SK-N-SH (cell line): Measurements from ENCODE around the gene ARHGEF26. TPM values are rescaled to one million over a fixed set of nuclear protein-coding genes. Genes with fewer than 3 reads are reported as not detected.

Experiments used
- CTCF ChIA-PET: fragments of 300-600, 350-600 bp; formaldehyde crosslinking; extraction: SDS; loops from one replicate; lab custom pipeline; 2021; lab: Yijun Ruan, JAX
- POLR2A ChIA-PET: fragments of 350-600 bp; sonication (Branson Sonifier 250); formaldehyde crosslinking; extraction: SDS; loops from one replicate; lab custom pipeline; 2020; ENCODE audit warnings: antibody characterized with exemption, inconsistent platforms; lab: Yijun Ruan, JAX
- DNase-seq: peaks from one replicate; pipeline ENCODE4 v3.0.0; 2012
- H2AFZ ChIP-seq: fragments of 200-600 bp; sonication (generic); 2 replicates; pipeline ENCODE4 v1.8.1; 2016; ENCODE audit warnings: antibody characterized with exemption, mild to moderate bottlenecking, low read depth
- H3F3A ChIP-seq: fragments of 200-600 bp; sonication (generic); replicated peaks from 2 replicates; pipeline ENCODE3; 2016; ENCODE audit warnings: antibody characterized with exemption, mild to moderate bottlenecking; ENCODE audit not compliant: insufficient read depth
- H3K27ac ChIP-seq, 2 experiments: fragments of 200-500 bp in 1 of 2; fragments of 200-600 bp in 1 of 2; sonication (Bioruptor generic) in 1 of 2; sonication (generic), shearing (Covaris generic) in 1 of 2; 2 replicates each; pipeline versions ENCODE4 v1.5.1 to v1.6.1; 2014 to 2016; ENCODE audit warnings: low read depth in 2 of 2, inconsistent platforms in 1 of 2, low read length in 1 of 2, mild to moderate bottlenecking in 1 of 2, mixed read lengths in 1 of 2
- H3K27me3 ChIP-seq: fragments of 200-600 bp; sonication (generic), shearing (Covaris generic); 2 replicates; pipeline ENCODE4 v1.6.1; 2016; ENCODE audit warnings: mixed run types; ENCODE audit not compliant: insufficient read depth
- H3K36me3 ChIP-seq, 2 experiments: fragments of 200-500 bp in 1 of 2; fragments of 200-600 bp in 1 of 2; sonication (Bioruptor generic) in 1 of 2; sonication (generic) in 1 of 2; replicated peaks in 1 of 2; 2 replicates each; pipeline versions ENCODE3 to v1.5.1; 2014 to 2016; ENCODE audit warnings: low read length in 1 of 2, mild to moderate bottlenecking in 1 of 2; ENCODE audit not compliant: insufficient read depth in 2 of 2, control insufficient read depth in 1 of 2
- H3K4me1 ChIP-seq, 2 experiments: fragments of 200-500 bp in 1 of 2; fragments of 200-600 bp in 1 of 2; sonication (Bioruptor generic) in 1 of 2; sonication (generic), shearing (Covaris generic) in 1 of 2; 2 replicates each; pipeline versions ENCODE4 v1.5.1 to v1.6.1; 2014 to 2016; ENCODE audit warnings: low read depth in 1 of 2, low read length in 1 of 2, mixed run types in 1 of 2; ENCODE audit not compliant: insufficient read depth in 2 of 2, control insufficient read depth in 1 of 2
- H3K4me2 ChIP-seq: fragments of 200-600 bp; sonication (generic), shearing (Covaris generic); 2 replicates; pipeline ENCODE4 v1.6.1; 2017; ENCODE audit warnings: mixed run types
- H3K4me3 ChIP-seq, 2 experiments: fragments of 200-500 bp in 1 of 2; fragments of 200-600 bp in 1 of 2; sonication (Bioruptor generic) in 1 of 2; sonication (generic), shearing (Covaris generic) in 1 of 2; 2 replicates each; pipeline versions ENCODE4 v1.5.1 to v1.8.1; 2014 to 2016; ENCODE audit warnings: low read depth in 2 of 2, inconsistent platforms in 1 of 2, low read length in 1 of 2, mild to moderate bottlenecking in 1 of 2, mixed read lengths in 1 of 2, moderate library complexity in 1 of 2
- H3K79me2 ChIP-seq: fragments of 200-600 bp; sonication (generic); 2 replicates; pipeline ENCODE4 v1.8.1; 2017; ENCODE audit warnings: mild to moderate bottlenecking; ENCODE audit not compliant: insufficient read depth
- H3K9ac ChIP-seq: fragments of 200-600 bp; sonication (generic); 2 replicates; pipeline ENCODE4 v1.6.1; 2017; ENCODE audit warnings: mixed run types
- H3K9me2 ChIP-seq: fragments of 200-600 bp; sonication (generic); 2 replicates; pipeline ENCODE4 v1.6.1; 2017; ENCODE audit warnings: mixed run types
- H3K9me3 ChIP-seq: fragments of 200-600 bp; sonication (generic); 2 replicates; pipeline ENCODE4 v1.6.1; 2017; ENCODE audit warnings: mixed run types, mild to moderate bottlenecking, moderate library complexity
- H4K20me1 ChIP-seq: fragments of 200-600 bp; sonication (generic); 2 replicates; pipeline ENCODE4 v1.6.1; 2017; ENCODE audit warnings: mild to moderate bottlenecking, mixed run types; ENCODE audit not compliant: insufficient read depth
- EZH2phosphoT487 ChIP-seq: fragments of 200-600 bp; sonication (generic); IDR thresholded peaks from 2 replicates; pipeline ENCODE4 v1.6.1; 2017; ENCODE audit warnings: low read depth, mixed run types, mild to moderate bottlenecking, antibody characterized with exemption, moderate library complexity, borderline replicate concordance
- FOXJ3 ChIP-seq: sonication (generic); formaldehyde crosslinking; IDR thresholded peaks from 2 replicates; pipeline ENCODE4 v1.5.1; 2020; ENCODE audit warnings: mild to moderate bottlenecking, missing genetic modification reagents
- FOXM1 ChIP-seq: IDR thresholded peaks from 2 replicates; pipeline ENCODE4 v1.4.0; 2012; ENCODE audit warnings: low read depth, mild to moderate bottlenecking
- GABPA ChIP-seq: IDR thresholded peaks from 2 replicates; pipeline ENCODE4 v1.4.0; 2012; ENCODE audit warnings: low read depth, mild to moderate bottlenecking
- GATA2 ChIP-seq: sonication (generic); formaldehyde crosslinking; IDR thresholded peaks from 2 replicates; pipeline ENCODE4 v1.5.0; 2020; ENCODE audit warnings: mild to moderate bottlenecking, missing genetic modification reagents
- MAX ChIP-seq: IDR thresholded peaks from 2 replicates; pipeline ENCODE4 v1.4.0; 2012; ENCODE audit warnings: low read depth
- MEF2A ChIP-seq: IDR thresholded peaks from 2 replicates; pipeline ENCODE4 v1.4.0; 2012; ENCODE audit warnings: low read depth, borderline replicate concordance
- MXI1 ChIP-seq: IDR thresholded peaks from 2 replicates; pipeline ENCODE4 v1.6.1; 2012; ENCODE audit warnings: mild to moderate bottlenecking, low read depth, low read length, improper control_type of control experiment
- NRF1 ChIP-seq: IDR thresholded peaks from 2 replicates; pipeline ENCODE4 v1.6.1; 2012; ENCODE audit warnings: low read depth, mild to moderate bottlenecking, low read length
- PBX3 ChIP-seq: IDR thresholded peaks from 2 replicates; pipeline ENCODE4; 2012
- RAD21 ChIP-seq: IDR thresholded peaks from 2 replicates; pipeline ENCODE4 v1.6.1; 2012; ENCODE audit warnings: mild to moderate bottlenecking, low read length
- RFX5 ChIP-seq: IDR thresholded peaks from 2 replicates; pipeline ENCODE4 v1.6.1; 2012; ENCODE audit warnings: mild to moderate bottlenecking, improper control_type of control experiment, low read length
- SMC3 ChIP-seq: IDR thresholded peaks from 2 replicates; pipeline ENCODE4 v1.6.1; 2012; ENCODE audit warnings: low read depth, low read length, improper control_type of control experiment
- TAF1 ChIP-seq: IDR thresholded peaks from 2 replicates; pipeline ENCODE4 v1.6.1; 2012; ENCODE audit warnings: low read depth, mild to moderate bottlenecking, low read length, moderate library complexity, borderline replicate concordance
- TCF12 ChIP-seq: IDR thresholded peaks from 2 replicates; pipeline ENCODE4 v1.4.0; 2012
- TEAD4 ChIP-seq: IDR thresholded peaks from 2 replicates; pipeline ENCODE4 v1.4.0; 2012; ENCODE audit warnings: mild to moderate bottlenecking, borderline replicate concordance; ENCODE audit not compliant: insufficient read depth
- USF1 ChIP-seq: IDR thresholded peaks from 2 replicates; pipeline ENCODE4 v1.4.0; 2012; ENCODE audit warnings: low read depth, borderline replicate concordance
- USF2 ChIP-seq: fragments of 150-350 bp; IDR thresholded peaks from 2 replicates; pipeline ENCODE4 v1.6.1; 2017; ENCODE audit warnings: antibody characterized with exemption, low read length, low read depth, borderline replicate concordance
- ZBTB33 ChIP-seq: IDR thresholded peaks from 2 replicates; pipeline ENCODE4 v1.4.0; 2012; ENCODE audit warnings: low read depth, borderline replicate concordance
- WGBS: methylation state at CpG from one replicate; pipeline ENCODE4 v1.1.6; 2017; ENCODE audit warnings: low lambda C conversion rate; 5-methylcytosine and 5-hydroxymethylcytosine counted together
- polyA plus RNA-seq, 3 experiments: library from polyadenylated mRNA; depleted of rRNA; stranded (reverse); fragments of >200 nt; gene quantifications; 2 replicates each; pipeline ENCODE4 v1.2.3, GENCODE V29; 2012

ARHGEF26 gene
- polyA plus RNA-seq, 1 of the 3 experiments (the other 2 are of a cell fraction): 1.2 TPM

GRCh38 chr3:154156530-154156929, 35.3 kb downstream of the ARHGEF26 start:
- CTCF ChIA-PET: interaction anchor here (1.1 kb wide), 1 partner anchor 13 kb away, joined by 4 read pairs; no protein-coding TSS in a partner anchor
- WGBS: 91% methylated on average over 1 of the region's 1 CpG

GRCh38 chr3:154161806-154162205, 40.6 kb downstream of the ARHGEF26 start:
- Histone ChIP-seq H3K27ac (peak overlapping the region in 1 of 2 experiments; percentile 64; a peak in 2 of 4 replicates), H3K4me3 (no peak overlapping the region), H3K9ac (no peak overlapping the region), H3K4me1 (peaks cover 0 to 8% of the 10 kb centered on the region in 2 experiments; a peak in 2 of 4 replicates), H4K20me1 (no peaks in the 10 kb centered on the region), H3K9me2 (no peaks in the 10 kb centered on the region), H2AFZ (no peak overlapping the region), H3K9me3 (no peaks in the 10 kb centered on the region), H3K27me3 (no peaks in the 10 kb centered on the region), H3F3A (peaks cover 6% of the 10 kb centered on the region), H3K4me2 (peak overlapping the region; percentile 23; the same call in 1 of the 2 replicates), H3K36me3 (no peaks in the 10 kb centered on the region), H3K79me2 (no peaks in the 10 kb centered on the region)
- ChIA-PET POLR2A (no interaction called here), CTCF (interaction anchor here (0.6 to 0.7 kb wide), 2 partner anchors 18 to 1486 kb away, joined by 3 read pairs; no protein-coding TSS in a partner anchor)
- TF ChIP-seq NRF1 (no peak), USF2 (no peak)
- no peak for DNase-seq

More at GRCh38 chr3:154156530-154156929, 35.3 kb downstream of the ARHGEF26 start:
- H3K9me3 ChIP-seq: no peaks in the 10 kb centered on the region
- H3K27me3 ChIP-seq: no peaks in the 10 kb centered on the region
- no peak for DNase-seq
- H3F3A ChIP-seq: peaks cover 4% of the 10 kb centered on the region
- H2AFZ ChIP-seq: no peak overlapping the region
- no peaks in the 10 kb centered on the region for H3K79me2 ChIP-seq
- no peak for TF ChIP-seq MAX
- TF ChIP-seq TAF1: no peak
- no peak for TF ChIP-seq MXI1
- TF ChIP-seq PBX3: no peak
- no peak for TF ChIP-seq GABPA
- no peak for TF ChIP-seq GATA2 (CRISPR knock-in tag)
- TF ChIP-seq RFX5: no peak
- H3K9me2 ChIP-seq: no peaks in the 10 kb centered on the region
- POLR2A ChIA-PET: no interaction called here
- H3K4me3 ChIP-seq: no peak overlapping the region
- no peak overlapping the region for H3K4me2 ChIP-seq
- H3K9ac ChIP-seq: no peak overlapping the region
- no peaks in the 10 kb centered on the region for H3K36me3 ChIP-seq
- no peaks in the 10 kb centered on the region for H4K20me1 ChIP-seq
- no peak overlapping the region for H3K27ac ChIP-seq
- peaks cover 0 to under 1% of the 10 kb centered on the region in 2 experiments; a peak in 2 of 4 replicates for H3K4me1 ChIP-seq

GRCh38 chr3:154164387-154164786, 43.2 kb downstream of the ARHGEF26 start:
- ChIA-PET CTCF (interaction anchor here (1.1 kb wide), 1 partner anchor 13 kb away, joined by 3 read pairs; no protein-coding TSS in a partner anchor), POLR2A (no interaction called here)
- Histone ChIP-seq H2AFZ (no peak overlapping the region), H3K9ac (no peak overlapping the region), H3K27ac (no peak overlapping the region), H3K4me1 (peaks cover 0 to 8% of the 10 kb centered on the region in 2 experiments; a peak in 2 of 4 replicates), H3K9me3 (no peaks in the 10 kb centered on the region), H3F3A (peaks cover 6% of the 10 kb centered on the region), H3K27me3 (no peaks in the 10 kb centered on the region), H3K9me2 (no peaks in the 10 kb centered on the region), H3K36me3 (no peaks in the 10 kb centered on the region), H4K20me1 (no peaks in the 10 kb centered on the region), H3K4me2 (no peak overlapping the region), H3K4me3 (no peak overlapping the region), H3K79me2 (no peaks in the 10 kb centered on the region)
- DNase-seq: no peak
- TF ChIP-seq FOXM1 (no peak), SMC3 (no peak), TCF12 (no peak), TEAD4 (no peak), EZH2phosphoT487 (no peak), ZBTB33 (no peak), MEF2A (no peak), FOXJ3 (CRISPR knock-in tag) (no peak), GABPA (no peak), USF1 (no peak), RAD21 (no peak)
- 97% methylated on average over 2 of the region's 2 CpGs for WGBS
